K562 (cell line): ENCODE measurements around the gene ODR4. TPM values are rescaled to one million over a fixed set of nuclear protein-coding genes. Genes with fewer than 3 reads are reported as not detected.

Source experiments
- ATAC-seq: fragments of 200-7000 bp; cut with Tn5 transposase; 3 replicates; pipeline ENCODE4 v1.9.1; 2020; ENCODE audit warnings: moderate library complexity
- BruUV-seq: library from RNA; stranded (reverse); fragments of 400-500 nt; replicated peaks from 2 replicates; lab custom pipeline; 2021; lab: Mats Ljungman, UMichigan
- CTCF ChIA-PET: fragments of 300-600 bp; formaldehyde crosslinking; extraction: SDS; loops from one replicate; lab custom pipeline; 2021; ENCODE audit warnings: low intra/inter-chr PET ratio; lab: Yijun Ruan, JAX
- POLR2A ChIA-PET: fragments of 300-600, 350-650 bp; sonication (Branson Sonifier 250); formaldehyde crosslinking; extraction: SDS; loops from one replicate; lab custom pipeline; 2021; ENCODE audit warnings: antibody characterized with exemption, inconsistent platforms; lab: Yijun Ruan, JAX
- DNase-seq, 4 experiments: peaks; one replicate each; pipeline versions ENCODE4 v3.0.0 to v3.0.0-alpha.2; 2011 to 2018; ENCODE audit warnings: low spot score in 3 of 4, mixed read lengths in 3 of 4; ENCODE audit errors: extremely low read depth in 1 of 4
- FAIRE-seq: peaks from 2 replicates; lab custom pipeline; 2011; peaks lifted over from hg19 to GRCh38; lab: Jason Lieb, UNC
- H2AFZ ChIP-seq: 2 replicates; pipeline ENCODE4 v1.6.0; 2011; ENCODE audit warnings: low read depth, low read length, control low read depth, inconsistent platforms
- H3K27ac ChIP-seq: fragments of 200-600 bp; 3 replicates; pipeline ENCODE4 v1.8.0; 2011; ENCODE audit warnings: low read depth, mild to moderate bottlenecking, control low read depth, inconsistent platforms, low read length, moderate library complexity, mixed read lengths; ENCODE audit errors: extremely low read depth
- H3K27me3 ChIP-seq, 2 experiments: fragments of 300-600 bp in 1 of 2; 2 replicates in 1 of 2; 3 replicates in 1 of 2; pipeline versions ENCODE4 v1.6.0 to v1.8.0; 2011; ENCODE audit warnings: inconsistent platforms in 2 of 2, low read length in 2 of 2, mild to moderate bottlenecking in 1 of 2, mixed read lengths in 1 of 2, moderate library complexity in 1 of 2; ENCODE audit not compliant: control insufficient read depth in 2 of 2, insufficient read depth in 2 of 2
- H3K36me3 ChIP-seq: fragments of 300-600 bp; 3 replicates; pipeline ENCODE4 v1.8.0; 2011; ENCODE audit warnings: mild to moderate bottlenecking, low read length, inconsistent platforms; ENCODE audit not compliant: control insufficient read depth, insufficient read depth
- H3K4me1 ChIP-seq, 2 experiments: fragments of 200-600 bp in 1 of 2; replicated peaks in 1 of 2; 2 replicates in 1 of 2; 3 replicates in 1 of 2; pipeline versions ENCODE4 v1.5.1 to v1.8.0; 2011; ENCODE audit warnings: inconsistent platforms in 2 of 2, low read length in 2 of 2, mild to moderate bottlenecking in 1 of 2, mixed read lengths in 1 of 2, moderate library complexity in 1 of 2; ENCODE audit not compliant: control insufficient read depth in 2 of 2, insufficient read depth in 2 of 2
- H3K4me2 ChIP-seq: 2 replicates; pipeline ENCODE4 v1.6.1; 2011; ENCODE audit warnings: low read length, control low read depth, inconsistent platforms, mixed read lengths; ENCODE audit not compliant: insufficient read depth
- H3K4me3 ChIP-seq: fragments of 200-600 bp; sonication (generic), shearing (Covaris generic); 2 replicates; pipeline ENCODE4 v1.5.1; 2016; ENCODE audit warnings: control low read depth, inconsistent platforms
- H3K79me2 ChIP-seq: fragments of 200-600 bp; 3 replicates; pipeline ENCODE4 v1.8.0; 2011; ENCODE audit warnings: low read length, inconsistent platforms; ENCODE audit not compliant: control insufficient read depth, insufficient read depth
- H3K9ac ChIP-seq, 2 experiments: 2 replicates each; pipeline versions ENCODE4 v1.6.0 to v1.6.1; 2011; ENCODE audit warnings: low read depth in 2 of 2, low read length in 2 of 2, control low read depth in 1 of 2, inconsistent platforms in 1 of 2, mild to moderate bottlenecking in 1 of 2, mixed read lengths in 1 of 2; ENCODE audit not compliant: insufficient read depth in 1 of 2
- H3K9me1 ChIP-seq: one replicate; pipeline ENCODE4 v1.6.0; 2011; ENCODE audit warnings: inconsistent platforms, mild to moderate bottlenecking, low read length, moderate library complexity; ENCODE audit not compliant: control insufficient read depth, insufficient read depth
- H3K9me3 ChIP-seq: replicated peaks from 2 replicates; pipeline ENCODE4 v1.5.1; 2011; ENCODE audit warnings: low read depth, low read length, inconsistent platforms; ENCODE audit not compliant: control insufficient read depth, insufficient read depth
- H4K20me1 ChIP-seq: replicated peaks from 2 replicates; pipeline ENCODE4 v1.6.1; 2011; ENCODE audit warnings: low read length, inconsistent platforms, mixed read lengths; ENCODE audit not compliant: control insufficient read depth, insufficient read depth
- BCL6 ChIP-seq: fragments of 250-450 bp; sonication (Bioruptor Pico); IDR thresholded peaks from 2 replicates; pipeline ENCODE4 v1.4.0; 2020
- CHD7 ChIP-seq: fragments of 200-600 bp; sonication (generic); IDR thresholded peaks from one replicate; pipeline ENCODE4 v1.6.1; 2012; ENCODE audit warnings: mild to moderate bottlenecking, low read depth, low read length, inconsistent platforms
- GTF2E2 ChIP-seq: fragments of 200-800 bp; sonication (Bioruptor generic); IDR thresholded peaks from 2 replicates; pipeline ENCODE4 v1.6.1; 2016; ENCODE audit warnings: missing genetic modification characterization, missing compliant biosample characterization
- ILK ChIP-seq: fragments of 450-650 bp; IDR thresholded peaks from 2 replicates; pipeline ENCODE4 v1.6.1; 2016; ENCODE audit warnings: missing genetic modification characterization, low read depth, mild to moderate bottlenecking, missing compliant biosample characterization, moderate library complexity, borderline replicate concordance
- OTX1 ChIP-seq: fragments of 450-650 bp; formaldehyde crosslinking; IDR thresholded peaks from 2 replicates; pipeline ENCODE4 v1.4.0; 2022; ENCODE audit warnings: mild to moderate bottlenecking
- PHB2 ChIP-seq: fragments of 450-650 bp; IDR thresholded peaks from 2 replicates; pipeline ENCODE4 v1.6.1; 2017; ENCODE audit warnings: low read depth
- SMAD4 ChIP-seq: fragments of 250-450 bp; sonication (Bioruptor Pico); conservative IDR thresholded peaks from 2 replicates; pipeline ENCODE4 v1.8.0; 2021; ENCODE audit warnings: inconsistent platforms, mild to moderate bottlenecking, moderate library complexity
- TCF7 ChIP-seq: sonication (generic); IDR thresholded peaks from 2 replicates; pipeline ENCODE4 v1.6.1; 2016; ENCODE audit warnings: antibody characterized with exemption, borderline replicate concordance
- YBX1 ChIP-seq: fragments of 450-650 bp; IDR thresholded peaks from 2 replicates; pipeline ENCODE4 v1.7.1; 2016; ENCODE audit warnings: mild to moderate bottlenecking
- ZHX1 ChIP-seq: fragments of 150-350 bp; conservative IDR thresholded peaks from 2 replicates; pipeline ENCODE4 v1.6.1; 2014; ENCODE audit warnings: low read length
- ZNF354B ChIP-seq: fragments of 250-450 bp; sonication (Bioruptor Pico); IDR thresholded peaks from 2 replicates; pipeline ENCODE4 v1.4.0; 2020
- WGBS: fragments of 100-300 bp; shearing (Covaris generic); methylation state at CpG from one replicate; pipeline ENCODE4 v1.1.6; 2016; ENCODE audit warnings: low coverage, mixed read lengths; ENCODE audit not compliant: insufficient coverage; ENCODE audit errors: missing lambda C conversion rate; 5-methylcytosine and 5-hydroxymethylcytosine counted together
- in situ Hi-C: fragments of 300-500 bp; cut with MboI; formaldehyde crosslinking; loops from 4 replicates; pipeline ENCODE4 v1.15.0; 2018; ENCODE audit warnings: inconsistent platforms, mixed read lengths
- intact Hi-C: fragments of 100-400 bp; cut with micrococcal nuclease; formaldehyde crosslinking; loops from 2 replicates; pipeline ENCODE4 v1.14.2; 2022
- polyA plus RNA-seq, 8 experiments: library from polyadenylated mRNA; depleted of rRNA in 4 of 8; stranded (reverse) in 5 of 8; unstranded in 3 of 8; fragments of >200 nt; fragmentation: Nextera tagmentation in 2 of 8; fragmentation: Illumina TruSeq in 1 of 8; extraction: Ambion mirVana in 2 of 8; extraction: Trizol in 1 of 8; gene quantifications; 2 replicates each; pipeline versions ENCODE4 v1.2.1 to v1.2.3, GENCODE V29; 2011 to 2014; ENCODE audit warnings: inconsistent platforms in 1 of 8, missing spikeins in 1 of 8
- total RNA-seq, 7 experiments: library from RNA; depleted of rRNA in 6 of 7; stranded (reverse); fragments of >200 nt in 6 of 7; fragmentation: Illumina TruSeq in 2 of 7; extraction: Trizol in 2 of 7; gene quantifications; 2 replicates each; pipeline versions ENCODE4 v1.2.1 to v1.2.3, GENCODE V29; 2011 to 2021; ENCODE audit warnings: low replicate concordance in 1 of 7

Gene ODR4
- total and polyA plus RNA-seq, 9 of the 15 experiments (the other 6 are each of a cell fraction or from before 2014, with no cell fraction given): 23.1 to 63.9 (median 44.1) TPM

GRCh38 chr1:186420923-186421322 lies 45.3 kb downstream of the ODR4 start:
- TF ChIP-seq GTF2E2 (tag) (no peak), ZHX1 (no peak), ZNF354B (CRISPR knock-in tag) (no peak), ILK (no peak), YBX1 (no peak), CHD7 (no peak), BCL6 (no peak), PHB2 (no peak), TCF7 (no peak), OTX1 (CRISPR knock-in tag) (no peak), SMAD4 (CRISPR knock-in tag) (no peak)
- ChIA-PET POLR2A (interaction anchor here (0.8 to 1.5 kb wide), 2 partner anchors 11 to 596 kb away, joined by 3 to 5 read pairs; no protein-coding TSS in a partner anchor), CTCF (no interaction called here)
- in situ Hi-C loops: no loop called here
- 88% methylated on average over 1 of the region's 1 CpG for WGBS
- Histone ChIP-seq H3K27me3 (no peaks in the 10 kb centered on the region), H3K36me3 (peaks cover 31% of the 10 kb centered on the region), H3K4me1 (no peaks in the 10 kb centered on the region), H3K9me3 (no peaks in the 10 kb centered on the region), H3K9me1 (no peaks in the 10 kb centered on the region), H3K4me3 (no peak overlapping the region), H2AFZ (no peak overlapping the region), H3K27ac (no peak overlapping the region), H3K9ac (no peak overlapping the region), H4K20me1 (no peaks in the 10 kb centered on the region), H3K4me2 (no peak overlapping the region), H3K79me2 (no peaks in the 10 kb centered on the region)
- no peak for ATAC-seq
- DNase-seq: no peak
- no TSS peak for BruUV-seq
- no peak for FAIRE-seq
- intact Hi-C loops: no loop called here
